DMS 273 treated with DMSO at 0.1 percent for 48 hours (cell line): ENCODE measurements around the gene GDF9.

Experiments used
- DNase-seq: peaks from one replicate; lab custom pipeline; 2025; lab: John Stamatoyannopoulos, UW

Gene GDF9

GRCh38 chr5:132817011-132817410, 49.3 kb downstream of the GDF9 start:
- DNase-seq: no peak

- DNase-seq: no peak
These were observed 49.7 kb downstream of the GDF9 start for GRCh38 chr5:132816554-132816953.

- DNase-seq: no peak
These were observed 50.2 kb downstream of the GDF9 start for GRCh38 chr5:132816083-132816482.

GRCh38 chr5:132815454-132815853, 50.8 kb downstream of the GDF9 start:
- DNase-seq: no peak

GRCh38 chr5:132814503-132815294, 51.6 kb downstream of the GDF9 start:
- no peak for DNase-seq

- DNase-seq: no peak
These were observed 52.4 kb downstream of the GDF9 start for GRCh38 chr5:132813599-132814502.

- peak; percentile 47 for DNase-seq
These were observed 53.3 kb downstream of the GDF9 start, which contains the start of gene SOWAHA for GRCh38 chr5:132812781-132813598. Gene SOWAHA, plus strand, starts transcription at chr5:132813302. Its CDS starts 320 bp downstream, at chr5:132813622.

GRCh38 chr5:132812123-132812765, 54.0 kb downstream of the GDF9 start:
- peak; percentile 33 for DNase-seq
